WTC11 (cell line): Measurements from ENCODE around the gene TMED10.

Experiments used
- GABPB1 ChIP-seq: sonication (generic); formaldehyde crosslinking; IDR thresholded peaks from 2 replicates; pipeline ENCODE4 v1.8.1; 2023; ENCODE audit warnings: mild to moderate bottlenecking, missing genetic modification reagents
- USF1 ChIP-seq: sonication (generic); formaldehyde crosslinking; IDR thresholded peaks from 2 replicates; pipeline ENCODE4 v1.8.0; 2022; ENCODE audit warnings: mild to moderate bottlenecking, missing genetic modification reagents
- TF ChIP-seq, protein P1 (sequence below): sonication (generic); formaldehyde crosslinking; IDR thresholded peaks from 2 replicates; pipeline ENCODE4 v1.8.1; 2023; ENCODE audit warnings: mild to moderate bottlenecking, missing genetic modification reagents, moderate library complexity
- TF ChIP-seq, protein P2 (sequence below): fragments of 200-600 bp; IDR thresholded peaks from 2 replicates; pipeline ENCODE4 v1.8.0; 2022; ENCODE audit warnings: antibody characterized with exemption

DNA sequence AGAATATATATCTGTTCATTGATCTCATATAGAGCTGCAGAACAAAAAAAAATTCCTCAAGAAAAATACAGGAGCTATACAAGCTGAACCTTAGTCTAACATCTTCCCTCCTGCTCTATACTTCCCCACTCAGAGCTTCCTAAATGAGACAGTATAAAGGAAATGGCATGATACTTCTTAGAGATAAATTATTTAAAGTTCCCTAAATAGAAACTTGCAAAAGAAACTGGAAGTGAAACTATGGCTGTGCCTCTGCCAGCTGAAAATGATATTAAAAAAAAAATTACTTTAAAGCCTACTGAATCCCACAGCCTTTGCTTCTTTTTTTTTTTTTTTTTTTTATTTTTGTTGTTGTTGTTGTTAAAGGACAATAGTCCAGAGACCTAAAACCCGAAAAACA, 37.9 kb downstream of the TMED10 start:
- TF ChIP-seq USF1 (CRISPR knock-in tag) (no peak), GABPB1 (no peak)
- TF ChIP-seq, protein P1, sequence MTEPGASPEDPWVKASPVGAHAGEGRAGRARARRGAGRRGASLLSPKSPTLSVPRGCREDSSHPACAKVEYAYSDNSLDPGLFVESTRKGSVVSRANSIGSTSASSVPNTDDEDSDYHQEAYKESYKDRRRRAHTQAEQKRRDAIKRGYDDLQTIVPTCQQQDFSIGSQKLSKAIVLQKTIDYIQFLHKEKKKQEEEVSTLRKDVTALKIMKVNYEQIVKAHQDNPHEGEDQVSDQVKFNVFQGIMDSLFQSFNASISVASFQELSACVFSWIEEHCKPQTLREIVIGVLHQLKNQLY (CRISPR knock-in tag): no peak
- TF ChIP-seq, protein P2, sequence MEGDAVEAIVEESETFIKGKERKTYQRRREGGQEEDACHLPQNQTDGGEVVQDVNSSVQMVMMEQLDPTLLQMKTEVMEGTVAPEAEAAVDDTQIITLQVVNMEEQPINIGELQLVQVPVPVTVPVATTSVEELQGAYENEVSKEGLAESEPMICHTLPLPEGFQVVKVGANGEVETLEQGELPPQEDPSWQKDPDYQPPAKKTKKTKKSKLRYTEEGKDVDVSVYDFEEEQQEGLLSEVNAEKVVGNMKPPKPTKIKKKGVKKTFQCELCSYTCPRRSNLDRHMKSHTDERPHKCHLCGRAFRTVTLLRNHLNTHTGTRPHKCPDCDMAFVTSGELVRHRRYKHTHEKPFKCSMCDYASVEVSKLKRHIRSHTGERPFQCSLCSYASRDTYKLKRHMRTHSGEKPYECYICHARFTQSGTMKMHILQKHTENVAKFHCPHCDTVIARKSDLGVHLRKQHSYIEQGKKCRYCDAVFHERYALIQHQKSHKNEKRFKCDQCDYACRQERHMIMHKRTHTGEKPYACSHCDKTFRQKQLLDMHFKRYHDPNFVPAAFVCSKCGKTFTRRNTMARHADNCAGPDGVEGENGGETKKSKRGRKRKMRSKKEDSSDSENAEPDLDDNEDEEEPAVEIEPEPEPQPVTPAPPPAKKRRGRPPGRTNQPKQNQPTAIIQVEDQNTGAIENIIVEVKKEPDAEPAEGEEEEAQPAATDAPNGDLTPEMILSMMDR: no peak
